ENCODE results near the gene PDE7B.

- no peak for TF ChIP-seq STAT6 (CRISPR knock-in tag; IDR thresholded peaks at IDR 0.05)
- no peak for TF ChIP-seq POLR2AphosphoS2 (IDR thresholded peaks at IDR 0.05; ENCODE audit: low read length)
- no peak for TF ChIP-seq ZNF3 (CRISPR knock-in tag; IDR thresholded peaks at IDR 0.05)
- TF ChIP-seq ZNF140 (CRISPR knock-in tag; IDR thresholded peaks at IDR 0.05), result no peak
- TF ChIP-seq TCF7L2 (IDR thresholded peaks at IDR 0.05; ENCODE audit: low read depth, low read length), result no peak
- TF ChIP-seq MAX (CRISPR knock-in tag; IDR thresholded peaks at IDR 0.05), result no peak
- TF ChIP-seq, protein P1, sequence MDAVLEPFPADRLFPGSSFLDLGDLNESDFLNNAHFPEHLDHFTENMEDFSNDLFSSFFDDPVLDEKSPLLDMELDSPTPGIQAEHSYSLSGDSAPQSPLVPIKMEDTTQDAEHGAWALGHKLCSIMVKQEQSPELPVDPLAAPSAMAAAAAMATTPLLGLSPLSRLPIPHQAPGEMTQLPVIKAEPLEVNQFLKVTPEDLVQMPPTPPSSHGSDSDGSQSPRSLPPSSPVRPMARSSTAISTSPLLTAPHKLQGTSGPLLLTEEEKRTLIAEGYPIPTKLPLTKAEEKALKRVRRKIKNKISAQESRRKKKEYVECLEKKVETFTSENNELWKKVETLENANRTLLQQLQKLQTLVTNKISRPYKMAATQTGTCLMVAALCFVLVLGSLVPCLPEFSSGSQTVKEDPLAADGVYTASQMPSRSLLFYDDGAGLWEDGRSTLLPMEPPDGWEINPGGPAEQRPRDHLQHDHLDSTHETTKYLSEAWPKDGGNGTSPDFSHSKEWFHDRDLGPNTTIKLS (IDR thresholded peaks at IDR 0.05; ENCODE audit: borderline replicate concordance, low read depth), result no peak
- no peak for TF ChIP-seq HDAC6 (IDR thresholded peaks at IDR 0.05; ENCODE audit: low read depth, low read length)
- no peak for TF ChIP-seq JUN (IDR thresholded peaks at IDR 0.05; ENCODE audit: borderline replicate concordance, low read depth, low read length)
- TF ChIP-seq JUN (CRISPR knock-in tag; IDR thresholded peaks at IDR 0.05; ENCODE audit: borderline replicate concordance), result no peak
- no peak for TF ChIP-seq TEAD2 (tag; IDR thresholded peaks at IDR 0.05)
- TF ChIP-seq DDX20 (tag; IDR thresholded peaks at IDR 0.05; ENCODE audit: low read depth), result no peak
- no peak for TF ChIP-seq ZFX (CRISPR knock-in tag; IDR thresholded peaks at IDR 0.05)
These were observed 276.4 kb downstream of the PDE7B start for GRCh38 chr6:136127873-136128272.
